HEK293T (cell line): ENCODE measurements around the gene GRID1.

Experiments used
- CTCF ChIA-PET: fragments of 350-600 bp; formaldehyde crosslinking; extraction: SDS; loops from one replicate; lab custom pipeline; 2021; ENCODE audit warnings: antibody characterized with exemption, inconsistent platforms; lab: Yijun Ruan, JAX
- POLR2A ChIA-PET: fragments of 350-600 bp; formaldehyde crosslinking; extraction: SDS; loops from one replicate; lab custom pipeline; 2020; ENCODE audit warnings: antibody characterized with exemption, inconsistent platforms; lab: Yijun Ruan, JAX
- DNase-seq: peaks from one replicate; pipeline ENCODE4 v3.0.0; 2012; ENCODE audit warnings: mixed read lengths; ENCODE audit errors: extremely low spot score
- ARNT ChIP-seq: fragments of 450-650 bp; IDR thresholded peaks from 2 replicates; pipeline ENCODE4 v1.6.1; 2017; ENCODE audit warnings: mild to moderate bottlenecking
- BHLHE40 ChIP-seq: fragments of 450-650 bp; IDR thresholded peaks from 2 replicates; pipeline ENCODE4 v1.6.1; 2016; ENCODE audit warnings: mild to moderate bottlenecking, moderate library complexity, borderline replicate concordance
- CTBP1 ChIP-seq: fragments of 450-650 bp; IDR thresholded peaks from 2 replicates; pipeline ENCODE4 v1.6.1; 2016; ENCODE audit warnings: borderline replicate concordance
- ELF4 ChIP-seq: fragments of 450-650 bp; IDR thresholded peaks from 2 replicates; pipeline ENCODE4 v1.6.1; 2017; ENCODE audit warnings: antibody characterized with exemption
- FOXA1 ChIP-seq: fragments of 450-650 bp; IDR thresholded peaks from 2 replicates; pipeline ENCODE4 v1.6.1; 2016; ENCODE audit warnings: mild to moderate bottlenecking
- FOXK2 ChIP-seq: fragments of 450-650 bp; IDR thresholded peaks from 2 replicates; pipeline ENCODE4 v1.6.1; 2016; ENCODE audit warnings: mild to moderate bottlenecking
- FOXM1 ChIP-seq: fragments of 450-650 bp; IDR thresholded peaks from 2 replicates; pipeline ENCODE4 v1.6.1; 2017; ENCODE audit warnings: mild to moderate bottlenecking, borderline replicate concordance
- HDGF ChIP-seq: fragments of 450-650 bp; IDR thresholded peaks from 2 replicates; pipeline ENCODE4 v1.6.1; 2017; ENCODE audit warnings: antibody characterized with exemption, borderline replicate concordance
- L3MBTL2 ChIP-seq: fragments of 450-650 bp; conservative IDR thresholded peaks from 2 replicates; pipeline ENCODE4 v1.6.1; 2016; ENCODE audit warnings: mild to moderate bottlenecking
- LEF1 ChIP-seq: fragments of 450-650 bp; IDR thresholded peaks from 2 replicates; pipeline ENCODE4 v1.6.1; 2017; ENCODE audit warnings: mild to moderate bottlenecking, borderline replicate concordance
- NFRKB ChIP-seq: fragments of 450-650 bp; IDR thresholded peaks from 2 replicates; pipeline ENCODE4 v1.6.1; 2016; ENCODE audit warnings: mild to moderate bottlenecking, moderate library complexity
- SP1 ChIP-seq: fragments of 450-650 bp; IDR thresholded peaks from 2 replicates; pipeline ENCODE4 v1.6.1; 2017
- SUZ12 ChIP-seq: fragments of 450-650 bp; IDR thresholded peaks from 2 replicates; pipeline ENCODE4 v1.6.1; 2016; ENCODE audit warnings: mild to moderate bottlenecking
- TARDBP ChIP-seq: fragments of 450-650 bp; IDR thresholded peaks from 2 replicates; pipeline ENCODE4 v1.6.1; 2016
- ZNF384 ChIP-seq: fragments of 450-650 bp; IDR thresholded peaks from 2 replicates; pipeline ENCODE4 v1.6.1; 2016
- TF ChIP-seq, protein P1 (sequence below): fragments of 450-650 bp; IDR thresholded peaks from 2 replicates; pipeline ENCODE4 v1.6.1; 2016

Gene GRID1

DNA sequence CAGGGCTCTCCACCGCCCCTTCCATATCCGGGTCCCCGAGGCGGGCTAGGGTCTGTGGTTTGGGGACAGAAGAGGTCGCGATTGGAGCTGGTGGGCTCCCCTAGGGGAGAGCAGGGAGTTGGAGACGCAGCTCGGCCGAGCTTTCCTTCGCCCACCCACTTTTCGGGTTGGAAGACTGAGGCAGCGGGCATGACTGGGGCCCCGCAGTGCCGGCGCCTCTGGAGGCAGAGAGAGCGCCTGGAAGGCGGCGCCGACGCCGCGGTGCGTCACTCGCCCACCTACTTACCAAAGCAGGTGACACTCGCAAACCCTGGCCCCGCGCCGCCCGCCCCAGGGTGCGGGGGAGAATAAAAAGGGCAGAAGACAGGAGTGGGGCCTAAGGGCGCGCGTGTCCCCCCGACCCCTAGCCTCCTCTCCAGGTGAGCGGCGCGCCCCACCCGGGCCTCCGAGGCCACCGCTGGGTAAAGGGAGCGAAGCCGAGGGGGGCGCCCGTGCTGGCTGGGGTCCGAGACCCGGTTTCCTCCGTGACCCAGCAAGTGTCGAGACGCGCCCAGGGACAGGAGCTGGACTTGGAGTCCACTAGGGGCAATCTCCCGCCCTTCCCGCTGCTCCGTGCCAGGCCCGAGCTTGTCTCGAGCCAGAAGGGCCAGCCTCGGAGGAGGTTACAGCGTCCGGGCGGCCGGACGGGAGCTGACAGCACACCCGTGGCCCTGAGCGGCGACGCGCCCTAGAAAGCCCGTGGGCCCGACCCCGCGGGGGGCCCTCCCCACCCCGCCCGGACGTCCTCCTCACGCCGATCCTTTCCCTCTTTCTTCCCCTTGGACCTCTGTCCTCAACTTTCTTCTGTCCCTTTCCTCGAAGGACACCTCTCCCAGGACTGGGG, 34.4 kb upstream of the GRID1 start:
- ChIA-PET CTCF (interaction anchor here (0.6 to 2.8 kb wide), 8 partner anchors 10 to 1581 kb away, joined by 3 to 13 read pairs (median 4); no protein-coding TSS in a partner anchor), POLR2A (interaction anchor here (1.1 to 1.9 kb wide), 5 partner anchors 35 to 283 kb away, joined by 3 to 11 read pairs (median 3); partner anchors contain the start of genes GRID1 and WAPL)
- peak; percentile 31 for DNase-seq
- TF ChIP-seq, protein P1, sequence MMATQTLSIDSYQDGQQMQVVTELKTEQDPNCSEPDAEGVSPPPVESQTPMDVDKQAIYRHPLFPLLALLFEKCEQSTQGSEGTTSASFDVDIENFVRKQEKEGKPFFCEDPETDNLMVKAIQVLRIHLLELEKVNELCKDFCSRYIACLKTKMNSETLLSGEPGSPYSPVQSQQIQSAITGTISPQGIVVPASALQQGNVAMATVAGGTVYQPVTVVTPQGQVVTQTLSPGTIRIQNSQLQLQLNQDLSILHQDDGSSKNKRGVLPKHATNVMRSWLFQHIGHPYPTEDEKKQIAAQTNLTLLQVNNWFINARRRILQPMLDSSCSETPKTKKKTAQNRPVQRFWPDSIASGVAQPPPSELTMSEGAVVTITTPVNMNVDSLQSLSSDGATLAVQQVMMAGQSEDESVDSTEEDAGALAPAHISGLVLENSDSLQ = no peak
- TF ChIP-seq ZNF384 = no peak
- TF ChIP-seq CTBP1 = no peak
- TF ChIP-seq BHLHE40 = no peak
- no peak for TF ChIP-seq NFRKB
- TF ChIP-seq SUZ12 = no peak
- TF ChIP-seq FOXA1 = no peak
- no peak for TF ChIP-seq ARNT
- TF ChIP-seq FOXK2 = no peak
- TF ChIP-seq TARDBP = no peak

DNA sequence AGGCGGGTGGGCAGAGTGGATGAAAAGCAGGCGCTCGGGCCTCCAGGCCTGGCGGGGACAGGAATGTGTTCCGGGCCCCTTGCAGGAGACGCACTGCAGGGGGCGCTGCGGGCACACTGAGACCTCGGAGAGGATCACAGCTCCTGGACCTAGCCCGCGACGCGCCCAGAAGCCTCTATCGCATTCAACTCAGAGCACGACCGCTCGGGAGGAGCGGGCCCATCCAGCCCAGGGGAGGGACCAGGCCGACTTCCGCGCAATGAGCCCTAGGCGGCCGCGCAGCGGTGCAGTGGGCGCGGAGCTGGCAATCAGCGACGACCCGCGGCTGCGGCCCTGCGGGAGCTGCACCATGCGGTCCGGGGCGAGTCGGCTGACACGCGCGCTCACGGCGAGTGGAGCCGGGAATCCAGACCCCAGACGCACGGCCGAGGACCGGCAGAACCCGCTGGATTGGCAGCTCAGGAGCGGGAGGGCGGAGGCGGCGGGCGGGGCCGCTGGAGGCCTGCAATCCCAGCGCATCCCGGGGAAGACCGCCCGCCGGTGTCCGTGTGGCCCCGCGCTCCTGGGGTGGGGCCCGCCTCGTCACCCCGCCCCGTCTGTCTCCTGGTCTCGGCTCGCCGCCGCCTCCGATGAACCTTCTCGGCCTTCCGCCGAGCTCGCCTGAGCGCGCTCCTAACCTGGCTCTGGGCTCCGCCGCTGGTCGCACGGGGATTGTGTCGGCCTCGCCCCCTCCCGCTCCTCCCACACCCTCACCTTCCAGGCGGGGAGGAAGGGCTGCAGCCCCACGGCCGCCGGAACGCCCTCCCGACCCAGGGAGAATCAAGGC, 33.5 kb upstream of the GRID1 start:
- peak; percentile 94 for DNase-seq
- POLR2A ChIA-PET = interaction anchor here (0.8 to 1.9 kb wide), 7 partner anchors 9 to 284 kb away, joined by 3 to 11 read pairs (median 3); partner anchors contain the start of gene WAPL
- TF ChIP-seq L3MBTL2 = no peak; the same call in none of the 2 replicates
- TF ChIP-seq CTBP1 = no peak; the same call in 1 of the 2 replicates
- TF ChIP-seq ELF4 = no peak
- 0 out of 2 replicates have a peak, but pooled peaks have one; percentile 35 for TF ChIP-seq LEF1
- TF ChIP-seq FOXM1 = no peak
- TF ChIP-seq ARNT = no peak
- TF ChIP-seq HDGF = 0 out of 2 replicates have a peak, but pooled peaks have one; percentile 45
- no peak for TF ChIP-seq FOXK2
- TF ChIP-seq BHLHE40 = no peak
- TF ChIP-seq, protein P1 = peak; percentile 81
- TF ChIP-seq NFRKB = no peak

DNA sequence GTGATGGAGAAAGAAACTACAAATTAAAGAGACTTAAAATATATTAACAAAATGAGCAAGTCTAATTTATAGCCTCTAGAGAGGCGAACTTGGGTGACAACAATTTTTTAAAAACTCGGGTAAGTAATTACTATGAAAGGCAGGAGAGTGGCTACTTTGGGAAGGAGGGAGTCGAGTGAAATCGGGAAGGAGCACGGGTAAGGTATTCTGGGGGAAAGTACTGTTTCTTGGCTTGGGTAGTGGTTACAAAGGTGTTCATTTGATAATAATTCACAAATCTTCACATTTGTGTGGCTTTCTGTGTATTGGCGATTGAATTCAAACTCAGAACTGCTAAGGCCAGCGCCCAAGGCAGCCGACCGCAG, 32.9 kb upstream of the GRID1 start:
- no peak for DNase-seq
- TF ChIP-seq CTBP1 (no peak), SUZ12 (no peak), FOXM1 (no peak), BHLHE40 (no peak), LEF1 (no peak), TARDBP (no peak), ELF4 (no peak), L3MBTL2 (no peak), SP1 (no peak), NFRKB (no peak), ARNT (no peak), FOXA1 (no peak), FOXK2 (no peak), HDGF (no peak), ZNF384 (no peak)
- TF ChIP-seq, protein P1 = no peak
- POLR2A ChIA-PET = interaction anchor here (0.8 to 1.9 kb wide), 5 partner anchors 8 to 196 kb away, joined by 3 to 11 read pairs (median 3); partner anchors contain the start of gene WAPL
- CTCF ChIA-PET = interaction anchor here (0.6 to 2.8 kb wide), 5 partner anchors 21 to 285 kb away, joined by 3 to 13 read pairs (median 3); no protein-coding TSS in a partner anchor

More for the DNA sequence above, 33.5 kb upstream of the GRID1 start:
- CTCF ChIA-PET = interaction anchor here (0.6 to 2.8 kb wide), 10 partner anchors 13 to 707 kb away, joined by 3 to 13 read pairs (median 3); no protein-coding TSS in a partner anchor

- POLR2A ChIA-PET = no interaction called here
- CTCF ChIA-PET = no interaction called here
- no peak for TF ChIP-seq FOXK2
- TF ChIP-seq FOXM1 = no peak
- no peak for TF ChIP-seq LEF1
- TF ChIP-seq L3MBTL2 = no peak
- TF ChIP-seq ELF4 = no peak
- no peak for TF ChIP-seq FOXA1
- no peak for TF ChIP-seq SUZ12
- DNase-seq = no peak
Observed at GRCh38 chr10:86397120-86397519, 30.5 kb upstream of the GRID1 start.

DNA sequence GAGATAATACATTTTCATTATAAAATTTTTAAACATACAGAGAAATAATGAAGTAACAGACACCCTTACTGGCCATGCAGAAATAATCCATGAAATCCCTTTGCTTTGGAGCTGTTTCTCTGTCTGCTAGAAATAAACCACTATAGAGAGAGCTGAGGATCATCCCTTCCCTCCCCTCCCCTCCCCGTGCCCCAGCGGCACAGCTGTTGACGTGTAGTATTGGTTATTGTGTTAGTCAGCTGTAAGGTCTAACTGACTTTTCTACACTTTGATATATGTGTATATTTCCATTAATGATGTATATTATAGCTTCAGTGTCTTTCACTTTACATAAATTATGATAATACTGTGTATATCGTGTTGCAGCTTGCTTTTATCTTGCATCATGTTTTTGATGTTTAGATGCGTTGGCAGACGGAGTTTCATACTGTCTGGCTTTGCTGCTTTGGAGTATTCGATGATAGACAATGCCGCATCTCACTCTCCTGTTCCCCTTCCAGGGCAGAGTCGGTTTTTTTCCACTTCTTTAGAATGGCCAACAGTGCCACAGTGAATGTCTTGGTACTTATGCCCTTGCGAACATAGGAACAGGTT, 27.4 kb upstream of the GRID1 start:
- POLR2A ChIA-PET = no interaction called here
- no peak for DNase-seq
- TF ChIP-seq FOXK2 (no peak), L3MBTL2 (no peak), SP1 (no peak), BHLHE40 (no peak), LEF1 (no peak), HDGF (no peak), FOXA1 (no peak), NFRKB (no peak), ZNF384 (no peak), TARDBP (no peak), CTBP1 (no peak), ELF4 (no peak)
- CTCF ChIA-PET = no interaction called here
